IPS-18c (cell line): ENCODE results near the gene SINHCAF.
"Not testable (repeated sequence)": the region's sequence is repeated elsewhere in the genome, so short reads cannot be mapped to it uniquely, and the experiment has no call there.

Experiments
- H3K4me3 ChIP-seq: 2 replicates; pipeline ENCODE4 v1.7.0; 2013; ENCODE audit warnings: low read depth, mild to moderate bottlenecking, low read length, moderate library complexity; ENCODE audit not compliant: insufficient read depth
- H3K9me3 ChIP-seq: one replicate; pipeline ENCODE4 v1.6.1; 2013; ENCODE audit warnings: mild to moderate bottlenecking, low read length, moderate library complexity; ENCODE audit not compliant: control insufficient read depth, insufficient read depth

Gene SINHCAF

DNA sequence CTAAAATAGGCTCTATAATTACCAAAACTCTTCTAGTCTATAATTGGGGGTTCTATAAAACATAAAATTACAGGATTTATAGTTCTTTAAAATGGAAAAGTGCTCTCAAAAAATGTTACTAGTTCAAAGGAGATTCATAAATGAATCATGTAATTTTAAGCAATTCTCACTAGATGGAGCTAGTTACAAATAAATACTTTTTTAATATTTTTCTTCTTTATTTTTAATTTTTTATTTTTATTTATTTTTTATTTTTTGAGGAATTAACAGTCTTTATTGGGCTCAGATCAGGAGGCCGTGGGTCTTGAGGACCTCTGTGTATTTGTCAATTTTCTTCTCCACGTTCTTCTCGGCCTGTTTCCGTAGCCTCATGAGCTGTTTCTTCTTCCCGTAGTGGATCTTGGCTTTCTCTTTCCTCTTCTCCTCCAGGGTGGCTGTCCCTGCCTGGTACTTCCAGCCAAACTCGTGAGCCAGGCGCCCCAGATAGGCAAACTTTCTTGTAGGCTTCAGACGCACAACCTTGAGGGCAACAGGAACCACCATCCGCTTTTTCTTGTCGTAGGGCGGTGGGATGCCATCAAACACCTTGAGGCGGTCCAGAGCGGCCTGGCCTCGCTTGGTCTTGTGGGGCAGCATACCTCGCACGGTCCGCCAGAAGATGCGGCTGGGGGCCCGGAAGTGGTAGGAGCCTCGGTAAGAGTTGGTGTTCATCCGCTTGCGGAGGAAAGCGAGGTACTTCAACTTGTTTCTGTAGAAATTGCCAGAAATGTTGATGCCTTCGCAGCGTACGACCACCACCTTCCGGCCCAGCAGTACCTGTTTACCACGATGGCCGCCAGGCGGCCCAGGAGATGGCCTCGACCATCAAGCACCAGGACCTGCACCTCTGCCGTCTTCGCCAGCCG, 74.0 kb downstream of the SINHCAF start:
- H3K4me3 ChIP-seq, H3K9me3 ChIP-seq: not testable (repeated sequence)

DNA sequence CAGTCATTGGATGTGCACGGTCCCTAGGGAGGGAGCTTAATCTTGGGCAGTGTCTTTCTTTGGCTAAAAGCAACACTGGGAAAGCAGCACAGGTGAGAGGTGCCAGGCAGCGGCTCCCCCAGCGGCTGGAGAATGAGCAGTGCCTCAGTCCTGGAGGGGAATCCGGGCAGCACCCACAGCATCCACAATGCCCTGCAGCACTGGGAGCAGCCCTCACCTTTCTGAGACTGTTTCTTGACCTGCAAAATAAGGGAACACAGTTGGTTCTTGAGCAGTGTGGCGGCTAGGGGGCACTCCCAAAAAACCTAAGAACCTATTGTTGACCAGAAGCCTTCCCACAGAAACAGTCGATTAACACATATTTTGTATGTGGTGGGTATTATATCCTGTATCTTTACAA, 75.8 kb downstream of the SINHCAF start:
- no peak overlapping the region for H3K4me3 ChIP-seq
- H3K9me3 ChIP-seq: no peaks in the 10 kb centered on the region

DNA sequence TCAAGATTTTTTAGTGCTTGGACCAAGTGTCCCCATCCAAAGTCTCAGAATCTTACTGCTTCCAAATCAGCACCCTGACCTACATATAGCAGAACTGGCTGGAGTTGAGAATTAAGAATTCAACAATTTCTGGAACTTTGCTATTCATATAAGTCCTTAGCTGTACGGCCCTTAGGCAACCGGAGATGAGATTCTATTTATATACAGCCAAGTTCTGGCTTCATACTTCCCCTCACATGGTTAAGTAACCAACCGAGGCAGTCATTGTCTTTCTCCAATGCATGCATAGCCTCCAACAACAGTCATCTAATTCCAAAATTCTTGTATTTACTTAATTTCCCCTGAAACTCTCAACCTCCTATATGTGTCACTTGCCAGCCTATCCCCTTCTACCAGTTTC, 76.6 kb downstream of the SINHCAF start:
- Histone ChIP-seq H3K4me3 (no peak overlapping the region), H3K9me3 (no peaks in the 10 kb centered on the region)

DNA sequence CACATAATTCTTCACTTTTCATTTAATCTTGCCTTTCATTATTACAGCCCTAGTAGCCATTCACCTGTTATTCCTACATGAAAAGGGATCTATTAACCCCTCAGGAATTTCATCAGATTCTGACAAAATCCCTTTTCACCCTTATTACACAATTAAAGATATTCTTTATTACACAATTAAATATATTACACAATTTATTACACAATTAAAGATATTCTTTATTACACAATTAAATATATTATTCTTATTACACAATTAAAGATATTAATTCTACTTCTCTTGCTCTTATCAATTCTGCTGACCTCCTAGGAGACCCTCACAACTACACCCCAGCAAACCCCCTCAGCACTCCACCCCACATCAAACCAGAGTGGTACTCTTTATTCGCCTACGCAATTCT, 77.1 kb downstream of the SINHCAF start:
- Histone ChIP-seq H3K4me3 (no peak overlapping the region), H3K9me3 (no peaks in the 10 kb centered on the region)

DNA sequence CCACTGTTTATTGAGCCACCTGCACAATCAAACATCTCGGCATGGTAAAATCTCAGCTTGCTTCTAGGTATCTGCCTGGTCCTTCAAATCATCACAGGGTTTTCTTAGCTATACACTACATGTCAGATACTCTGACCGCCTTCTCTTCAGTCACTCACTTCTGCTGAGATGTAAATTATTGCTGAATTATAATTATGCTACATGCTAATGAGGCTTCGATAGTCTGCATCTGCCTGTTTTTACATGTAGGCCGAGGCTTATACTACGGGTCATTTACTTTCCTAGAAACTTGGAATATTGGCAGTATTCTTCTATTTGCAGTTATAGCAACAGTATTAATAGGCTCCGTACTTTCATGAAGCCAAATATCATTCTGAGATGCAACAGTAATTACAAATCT, 77.6 kb downstream of the SINHCAF start:
- H3K9me3 ChIP-seq: no peaks in the 10 kb centered on the region
- H3K4me3 ChIP-seq: no peak overlapping the region

DNA sequence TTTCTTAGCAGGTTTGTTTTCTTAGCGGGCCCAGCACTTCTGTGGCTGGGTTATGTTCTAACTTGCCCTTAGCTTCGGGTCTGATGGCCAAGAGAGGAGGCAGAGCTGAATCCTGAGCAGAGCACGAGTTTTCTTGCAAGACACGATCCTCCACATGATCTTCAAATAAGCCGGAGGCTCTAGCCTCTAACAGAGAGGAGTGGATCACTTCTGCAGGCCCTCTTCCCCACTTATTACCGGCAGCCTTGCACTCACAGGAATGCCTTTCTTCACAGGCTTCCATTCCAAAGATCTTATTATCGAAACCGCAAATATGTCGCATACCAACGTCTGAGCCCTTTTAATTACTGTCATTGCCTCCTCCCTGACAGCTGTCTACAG, 79.5 kb downstream of the SINHCAF start:
- Histone ChIP-seq H3K9me3 (no peaks in the 10 kb centered on the region), H3K4me3 (no peak overlapping the region)

DNA sequence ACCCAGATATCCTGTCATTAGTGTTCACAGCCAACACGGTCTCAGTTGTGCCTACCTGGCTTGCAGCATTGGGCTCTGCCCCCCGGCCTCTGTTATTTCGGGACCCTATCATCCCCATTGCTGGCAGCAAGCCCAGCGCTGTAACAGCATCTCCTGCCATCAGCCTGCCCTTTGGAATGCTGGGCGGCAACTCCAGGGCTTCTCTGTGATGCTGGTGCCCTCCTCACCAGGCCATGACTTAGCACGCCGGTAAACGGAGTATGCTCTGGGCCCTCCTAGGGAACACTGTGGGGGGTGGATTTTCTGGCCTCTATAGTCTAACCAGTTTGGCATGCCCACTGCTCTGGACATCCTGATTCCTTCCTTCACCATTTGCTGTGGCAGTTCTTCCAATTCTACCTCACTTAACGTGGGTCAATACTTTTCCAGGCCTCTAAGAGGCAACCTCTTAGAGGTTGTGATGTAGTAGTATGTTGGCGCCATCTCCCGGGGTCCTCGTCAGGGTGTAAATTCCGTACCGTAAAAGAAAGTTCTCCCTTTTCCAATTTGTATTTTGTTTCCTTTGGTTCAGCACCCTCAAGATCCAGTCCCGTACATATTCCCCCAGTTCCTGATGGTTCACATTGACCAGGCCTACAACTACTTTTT, 80.0 kb downstream of the SINHCAF start:
- H3K9me3 ChIP-seq: no peaks in the 10 kb centered on the region
- H3K4me3 ChIP-seq: no peak overlapping the region

DNA sequence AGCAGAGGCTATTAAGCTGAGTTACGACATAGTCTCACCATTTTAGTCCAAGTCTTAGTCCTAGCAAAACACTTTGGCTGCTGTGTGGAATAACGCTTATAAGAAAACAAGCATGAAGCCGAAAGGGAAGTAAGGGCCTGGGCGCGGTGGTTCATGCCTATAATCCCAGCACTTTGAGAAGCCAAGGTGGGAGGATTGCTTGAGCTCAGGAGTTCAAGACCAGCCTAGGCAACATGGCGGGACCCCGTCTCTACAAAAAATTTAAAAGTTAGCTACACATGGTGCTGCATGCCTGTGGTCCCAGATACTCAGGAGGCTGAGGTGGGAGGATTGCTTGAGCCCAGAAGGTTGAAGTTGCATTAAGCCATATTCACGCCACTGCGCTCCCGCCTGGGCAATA, 83.5 kb downstream of the SINHCAF start:
- not testable (repeated sequence) for H3K4me3 ChIP-seq, H3K9me3 ChIP-seq

DNA sequence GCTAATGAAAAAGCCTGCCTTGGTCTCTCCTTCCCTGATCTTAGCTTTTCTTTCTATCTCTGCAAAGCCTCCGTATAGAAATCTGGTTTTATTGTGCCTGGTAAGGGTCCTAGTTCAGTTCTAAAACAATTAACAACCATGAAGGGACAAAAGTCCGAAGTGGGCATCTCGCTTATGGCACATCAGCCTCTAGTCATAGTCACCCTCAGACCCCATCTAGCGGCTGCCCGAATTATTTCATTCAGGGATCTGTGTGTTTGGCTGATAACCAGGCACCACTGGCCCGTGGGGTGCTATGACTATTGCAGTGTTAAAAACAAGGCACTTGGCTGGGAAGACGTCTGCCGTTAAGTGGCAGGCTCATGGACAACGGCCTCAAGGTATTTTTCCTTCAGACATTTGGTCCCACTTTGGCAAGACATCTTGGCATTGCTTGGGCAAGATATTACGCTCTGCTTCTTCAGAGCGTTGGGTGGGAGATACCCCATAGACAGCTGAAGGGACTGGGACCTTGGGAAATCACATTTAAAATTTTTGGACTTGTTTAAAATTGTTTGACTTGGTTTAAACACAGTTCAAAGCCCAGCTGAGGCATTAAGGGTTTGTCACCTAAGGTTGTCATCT, 87.1 kb downstream of the SINHCAF start:
- H3K9me3 ChIP-seq: no peaks in the 10 kb centered on the region
- no peak overlapping the region for H3K4me3 ChIP-seq

DNA sequence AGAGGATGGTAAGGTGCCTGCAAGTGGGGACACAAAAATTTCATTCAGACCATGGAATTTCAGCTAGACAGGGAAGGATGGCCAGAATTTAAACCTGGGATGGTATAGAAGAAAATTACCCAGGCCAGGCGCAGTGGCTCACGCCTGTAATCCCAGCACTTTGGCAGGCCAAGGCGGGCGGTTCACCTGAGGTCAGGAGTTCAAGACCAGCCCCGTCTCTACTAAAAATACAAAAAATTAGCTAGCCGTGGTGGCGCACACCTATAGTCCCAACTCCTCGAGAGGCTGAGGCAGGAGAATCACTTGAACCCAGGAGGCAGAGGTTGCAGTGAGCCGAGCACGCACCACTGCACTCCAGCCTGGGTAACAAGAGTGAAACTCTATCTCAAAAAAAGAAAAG, 87.6 kb downstream of the SINHCAF start:
- not testable (repeated sequence) for H3K9me3 ChIP-seq, H3K4me3 ChIP-seq

DNA sequence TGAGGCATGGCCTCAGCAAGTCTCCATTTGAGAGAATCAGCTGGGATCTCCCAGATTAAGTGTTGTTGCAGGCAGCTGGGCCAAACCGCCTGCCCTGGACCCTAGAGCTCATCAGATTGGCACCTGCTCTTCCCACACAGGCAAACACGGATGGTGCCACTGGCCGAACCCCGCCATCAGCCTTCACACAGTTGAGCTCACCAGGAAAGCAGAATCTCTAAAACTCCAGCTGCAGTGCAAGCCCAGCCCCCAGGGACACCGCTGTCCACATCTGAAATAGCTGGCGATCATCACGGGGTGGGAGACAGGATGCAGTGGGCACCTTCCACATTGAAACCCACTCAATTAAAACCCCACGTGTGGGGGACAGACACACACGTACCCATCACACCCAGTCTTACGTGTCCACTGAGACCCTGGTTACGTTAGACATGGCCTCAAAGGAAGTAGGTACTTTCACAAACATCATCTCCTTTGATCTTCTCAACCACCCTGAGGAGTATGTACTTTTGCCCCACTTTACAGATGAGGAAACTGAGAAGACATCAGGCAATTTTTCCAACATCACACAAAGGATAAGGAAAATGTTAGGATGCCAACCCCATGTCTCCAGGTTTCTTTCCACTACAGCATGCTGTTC, 88.8 kb downstream of the SINHCAF start:
- no peaks in the 10 kb centered on the region for H3K9me3 ChIP-seq
- no peak overlapping the region for H3K4me3 ChIP-seq

DNA sequence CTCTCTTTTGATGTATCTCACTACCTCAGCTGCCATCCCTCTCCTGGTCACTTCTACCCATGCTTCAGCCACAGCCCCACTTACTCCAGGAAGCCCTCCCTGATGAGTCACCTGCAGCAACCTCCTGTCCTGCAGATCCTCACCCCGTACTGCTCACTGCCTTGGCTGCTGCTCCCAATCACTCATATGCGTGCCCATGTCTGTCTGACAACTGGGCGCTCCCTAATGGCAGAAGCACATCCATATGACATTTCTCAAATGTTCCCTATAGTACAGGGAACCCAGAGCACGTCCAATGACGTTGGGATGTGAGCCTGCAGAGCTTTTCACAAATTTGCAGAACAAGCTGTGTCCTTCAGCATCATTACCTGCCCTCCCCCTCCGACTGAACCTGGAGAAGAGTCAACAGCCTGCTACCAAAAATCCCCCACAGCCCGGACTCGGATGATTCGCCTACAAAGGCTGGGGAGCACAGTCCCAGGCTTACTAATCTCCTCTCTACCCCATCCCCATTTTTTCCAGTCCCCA, 90.0 kb downstream of the SINHCAF start:
- no peaks in the 10 kb centered on the region for H3K9me3 ChIP-seq
- no peak overlapping the region; the same call in 1 of the 2 replicates for H3K4me3 ChIP-seq

DNA sequence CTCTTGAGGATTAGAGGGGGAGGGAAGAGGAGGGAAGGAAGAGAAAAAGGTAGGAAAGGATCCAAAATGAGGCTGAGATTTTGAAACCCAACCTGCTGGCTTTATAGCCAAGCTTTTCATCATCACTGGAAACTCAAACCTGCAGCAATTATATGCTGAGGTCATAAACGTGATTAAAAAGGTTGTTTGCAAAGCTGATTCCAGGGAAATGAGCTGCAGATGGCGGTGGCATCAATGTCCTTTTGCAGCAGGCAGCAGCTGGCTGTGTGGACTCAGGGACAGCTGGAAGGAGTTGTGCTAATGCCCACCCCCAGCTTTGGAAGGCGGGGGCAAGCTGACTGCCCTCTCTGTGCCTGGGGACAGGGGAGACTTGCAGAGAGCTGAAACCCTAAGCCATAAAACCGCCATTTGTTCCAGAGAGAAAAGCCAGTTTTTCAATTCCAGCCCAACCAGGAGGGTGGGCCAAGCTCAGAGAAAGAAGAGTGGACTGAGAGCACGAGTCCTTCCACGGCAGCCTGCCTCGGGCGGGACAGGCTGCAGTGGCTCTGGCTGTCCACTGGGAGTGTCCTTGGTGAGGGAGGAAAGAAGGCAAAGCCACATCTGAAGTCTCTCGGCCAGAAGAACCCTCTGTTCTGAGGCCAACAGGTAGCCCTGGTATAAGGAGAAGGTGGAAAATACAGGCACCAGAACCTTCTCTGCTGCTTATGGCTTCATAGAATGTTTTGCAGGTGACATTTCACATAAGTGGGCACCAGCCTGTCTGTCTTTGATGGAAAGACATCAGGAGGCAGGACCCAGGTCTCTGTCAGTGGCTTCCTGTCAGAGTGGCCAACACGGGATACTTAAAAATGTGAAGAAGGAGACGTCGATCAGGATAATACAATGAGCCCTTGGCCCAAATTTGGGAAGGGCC, 90.7 kb downstream of the SINHCAF start:
- Histone ChIP-seq H3K4me3 (no peak overlapping the region), H3K9me3 (no peaks in the 10 kb centered on the region)

DNA sequence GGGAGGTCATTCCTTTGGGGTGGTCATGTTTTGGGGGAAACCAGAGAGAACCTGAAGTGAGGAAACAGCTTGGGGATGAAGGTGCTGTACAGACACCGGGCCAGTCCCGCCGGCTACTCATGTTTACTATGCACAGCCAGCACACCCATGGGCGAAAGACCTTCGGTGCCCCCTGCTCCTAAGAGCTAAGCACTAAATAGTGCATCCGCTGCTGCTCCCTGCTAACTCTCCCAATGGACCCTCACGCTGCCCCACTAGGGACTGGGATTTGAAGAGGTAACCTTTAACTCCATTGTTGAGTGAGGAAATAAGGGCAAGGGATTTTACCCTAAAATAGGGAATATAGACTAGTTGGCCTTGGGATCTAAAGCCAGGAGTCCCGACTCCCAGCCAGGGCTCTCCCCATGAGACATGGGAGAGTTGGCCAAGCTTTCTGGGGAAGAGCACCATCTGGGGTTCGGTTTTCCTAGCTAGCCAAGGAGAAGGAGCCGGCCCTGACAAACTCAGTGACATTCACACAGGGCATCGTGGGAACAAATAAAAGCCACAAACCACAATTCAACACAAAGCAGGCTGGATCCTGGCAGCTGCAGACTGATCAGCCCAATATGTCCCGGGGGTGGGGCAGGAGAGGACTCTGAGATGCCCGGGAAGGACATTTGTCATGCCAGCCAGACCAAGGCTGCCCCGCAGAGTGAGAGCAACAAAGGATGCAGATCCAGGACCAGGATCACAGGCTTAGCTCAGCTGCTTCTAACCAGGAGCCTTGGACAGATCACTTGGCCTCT, 91.7 kb downstream of the SINHCAF start:
- Histone ChIP-seq H3K4me3 (no peak overlapping the region), H3K9me3 (no peaks in the 10 kb centered on the region)

DNA sequence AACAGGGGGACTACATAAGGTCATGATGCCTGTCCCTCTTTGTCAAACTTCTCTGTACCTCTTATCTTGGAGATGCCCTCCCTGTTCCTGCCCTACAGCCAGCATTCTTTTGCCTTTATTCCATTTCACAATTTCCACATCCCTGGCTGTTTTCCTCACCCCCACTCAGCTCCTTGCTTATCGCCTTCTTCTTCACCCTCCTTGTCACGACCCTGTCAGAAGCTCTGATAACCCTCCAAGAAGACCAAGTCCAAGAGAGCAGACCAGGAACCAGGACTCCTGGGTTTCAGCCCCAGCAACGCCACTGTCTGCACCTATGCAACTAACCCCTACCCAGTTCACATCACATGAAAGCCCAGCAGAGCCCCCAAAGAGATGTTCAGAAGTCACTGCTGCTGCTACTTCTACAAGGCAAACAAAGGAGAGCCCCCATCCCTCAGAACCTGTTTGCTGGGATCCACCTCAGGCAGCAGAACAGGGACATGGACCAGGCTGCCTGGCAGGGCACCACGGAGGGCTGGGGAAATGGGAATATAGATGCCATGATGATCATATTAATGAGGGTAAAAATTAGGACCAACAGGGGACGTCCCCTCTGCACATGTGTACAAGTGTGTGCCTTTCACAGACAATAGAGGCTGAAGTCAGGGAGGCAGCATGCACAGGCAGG, 92.8 kb downstream of the SINHCAF start:
- Histone ChIP-seq H3K4me3 (no peak overlapping the region), H3K9me3 (no peaks in the 10 kb centered on the region)
